Hematopoietic multipotent progenitor cell treated with erythropoietin and hydrocortisone succinate and interleukin-3 and kit ligand, for 8 days (in vitro differentiated cells): ENCODE measurements around the gene MPC1.

Source experiments
- DNase-seq: peaks from one replicate; pipeline ENCODE4 v3.0.0-alpha.2; 2015

MPC1 gene

GRCh38 chr6:166382933-166383801, at the start of gene MPC1:
Gene MPC1 (minus strand): TSS chr6:166382940. CDS start chr6:166382876, 64 bp downstream.
- DNase-seq, result peak; percentile 94

GRCh38 chr6:166430269-166430668, 47.5 kb upstream of the MPC1 start:
- no peak for DNase-seq

- DNase-seq, result no peak
Observed at GRCh38 chr6:166424431-166424830, 41.7 kb upstream of the MPC1 start.

- DNase-seq, result no peak
Observed at GRCh38 chr6:166423781-166424180, 41.0 kb upstream of the MPC1 start.

GRCh38 chr6:166423051-166423745, 40.5 kb upstream of the MPC1 start:
- DNase-seq, result no peak

GRCh38 chr6:166422201-166422940, 39.6 kb upstream of the MPC1 start:
- DNase-seq, result no peak

- peak; percentile 14 for DNase-seq
Observed at GRCh38 chr6:166420351-166420750, 37.6 kb upstream of the MPC1 start.

- no peak for DNase-seq
Observed at GRCh38 chr6:166419717-166420116, 37.0 kb upstream of the MPC1 start.

- no peak for DNase-seq
Observed at GRCh38 chr6:166419286-166419685, 36.5 kb upstream of the MPC1 start.

GRCh38 chr6:166418691-166419143, 36.0 kb upstream of the MPC1 start:
- no peak for DNase-seq

GRCh38 chr6:166417285-166417691, 34.5 kb upstream of the MPC1 start:
- no peak for DNase-seq

GRCh38 chr6:166415833-166416347, 33.1 kb upstream of the MPC1 start:
- DNase-seq, result no peak

- no peak for DNase-seq
Observed at GRCh38 chr6:166415306-166415705, 32.6 kb upstream of the MPC1 start.

GRCh38 chr6:166413491-166413951, 30.8 kb upstream of the MPC1 start:
- no peak for DNase-seq

GRCh38 chr6:166412911-166413384, 30.2 kb upstream of the MPC1 start:
- DNase-seq, result no peak

GRCh38 chr6:166412156-166412910, 29.6 kb upstream of the MPC1 start:
- no peak for DNase-seq

- no peak for DNase-seq
Observed at GRCh38 chr6:166411721-166412151, 29.0 kb upstream of the MPC1 start.

- DNase-seq, result no peak
Observed at GRCh38 chr6:166411271-166411670, 28.5 kb upstream of the MPC1 start.

- no peak for DNase-seq
Observed at GRCh38 chr6:166410426-166410935, 27.7 kb upstream of the MPC1 start.

GRCh38 chr6:166408936-166409755, 26.4 kb upstream of the MPC1 start:
- no peak for DNase-seq

GRCh38 chr6:166406197-166406596, 23.5 kb upstream of the MPC1 start:
- no peak for DNase-seq
